Small intestine (tissue), 7 donors: ENCODE results near the gene SOAT2. TPM values are rescaled to one million over a fixed set of nuclear protein-coding genes. Genes with fewer than 3 reads are reported as not detected.
"Not testable (repeated sequence)": the region's sequence is repeated elsewhere in the genome, so short reads cannot be mapped to it uniquely, and the experiment has no call there.

Experiments
- DNase-seq, 2 donors: peaks; one replicate each; pipeline versions ENCODE4 v3.0.0 to v3.0.0-alpha.2; 2013
- FAIRE-seq: peaks from 2 replicates; lab custom pipeline; 2012; peaks lifted over from hg19 to GRCh38; lab: Jason Lieb, UNC
- H3K27ac ChIP-seq, 3 donors: one replicate each; pipeline ENCODE4 v1.5.1; 2013; ENCODE audit warnings: low read length in 2 of 3, mild to moderate bottlenecking in 2 of 3, control low read depth in 1 of 3, inconsistent platforms in 1 of 3, low read depth in 1 of 3, moderate library complexity in 1 of 3
- H3K27me3 ChIP-seq, 3 donors: one replicate each; pipeline ENCODE4 v1.6.1; 2013; ENCODE audit warnings: low read length in 3 of 3, inconsistent platforms in 1 of 3; ENCODE audit not compliant: control insufficient read depth in 3 of 3, insufficient read depth in 3 of 3
- H3K36me3 ChIP-seq, 3 donors: one replicate each; pipeline ENCODE4 v1.6.1; 2013; ENCODE audit warnings: low read length in 3 of 3, inconsistent platforms in 1 of 3, low read depth in 1 of 3, mild to moderate bottlenecking in 1 of 3, moderate library complexity in 1 of 3; ENCODE audit not compliant: control insufficient read depth in 3 of 3, insufficient read depth in 2 of 3
- H3K4me1 ChIP-seq, 3 donors: one replicate each; pipeline ENCODE4 v1.6.1; 2013; ENCODE audit warnings: low read length in 2 of 3, inconsistent platforms in 1 of 3, low read depth in 1 of 3, mild to moderate bottlenecking in 1 of 3, moderate library complexity in 1 of 3; ENCODE audit not compliant: control insufficient read depth in 3 of 3, insufficient read depth in 2 of 3
- H3K4me3 ChIP-seq, 3 donors: one replicate each; pipeline ENCODE4 v1.5.1; 2013; ENCODE audit warnings: low read length in 3 of 3, control low read depth in 1 of 3, inconsistent platforms in 1 of 3, low read depth in 1 of 3, mild to moderate bottlenecking in 1 of 3, moderate library complexity in 1 of 3
- H3K9me3 ChIP-seq, 2 donors: one replicate each; pipeline ENCODE4 v1.6.1; 2013; ENCODE audit warnings: low read depth in 1 of 2, low read length in 1 of 2; ENCODE audit not compliant: control insufficient read depth in 2 of 2, insufficient read depth in 1 of 2
- WGBS, 3 donors: extraction: QIAGEN DNeasy Blood & Tissue Kit; methylation state at CpG; one replicate each; pipeline ENCODE4 v1.1.7; 2013; 5-methylcytosine and 5-hydroxymethylcytosine counted together
- polyA plus RNA-seq, 4 donors: library from polyadenylated mRNA; stranded (reverse) in 3 of 4; unstranded in 1 of 4; fragments of 200-250 nt in 3 of 4; fragments of 120-200 nt in 1 of 4; gene quantifications; one replicate each; pipeline versions ENCODE4 v1.2.1 to v1.2.3, GENCODE V29; 2013
- donor health status: healthy with polysubstance abuse.
- donor health status: control.
- donor health status: control.
- donor health status: Bipolar disorder and iron deficiency.
- donor health status: healthy.

The SOAT2 gene
- polyA plus RNA-seq, 4 donors: 4.2 to 141 (median 85.7) TPM

- Histone ChIP-seq H3K4me1 (no peaks in the 10 kb centered on the region), H3K27ac (no peak overlapping the region), H3K4me3 (no peak overlapping the region), H3K9me3 (no peaks in the 10 kb centered on the region), H3K36me3 (peaks cover 0 to 4% (median 0%) of the 10 kb centered on the region in 3 donors), H3K27me3 (no peaks in the 10 kb centered on the region)
- FAIRE-seq (no peak), DNase-seq (no peak)
These were observed 49.1 kb downstream of the SOAT2 start for GRCh38 chr12:53152390-53152789.

- peak; percentile 80 to 83 for DNase-seq
- FAIRE-seq: no peak
- Histone ChIP-seq H3K36me3 (peaks cover 0 to 27% (median 0%) of the 10 kb centered on the region in 3 donors), H3K4me3 (no peak overlapping the region), H3K27ac (no peak overlapping the region), H3K9me3 (no peaks in the 10 kb centered on the region), H3K27me3 (no peaks in the 10 kb centered on the region), H3K4me1 (no peaks in the 10 kb centered on the region)
- WGBS, 3 donors: 8 to 17% (median 15%) methylated on average over 13 to 14 of the region's 14 CpGs
These were observed 56.0 kb downstream of the SOAT2 start for GRCh38 chr12:53159195-53159839.

GRCh38 chr12:53160000-53160399, 56.7 kb downstream of the SOAT2 start:
- Histone ChIP-seq H3K9me3 (no peaks in the 10 kb centered on the region), H3K27ac (no peak overlapping the region), H3K4me1 (no peaks in the 10 kb centered on the region), H3K36me3 (peaks cover 0 to 27% (median 0%) of the 10 kb centered on the region in 3 donors), H3K4me3 (no peak overlapping the region), H3K27me3 (no peaks in the 10 kb centered on the region)
- 84 to 88% (median 88%) methylated on average over 16 of the region's 16 CpGs for WGBS, 3 donors
- FAIRE-seq: no peak
- DNase-seq: no peak

DNA sequence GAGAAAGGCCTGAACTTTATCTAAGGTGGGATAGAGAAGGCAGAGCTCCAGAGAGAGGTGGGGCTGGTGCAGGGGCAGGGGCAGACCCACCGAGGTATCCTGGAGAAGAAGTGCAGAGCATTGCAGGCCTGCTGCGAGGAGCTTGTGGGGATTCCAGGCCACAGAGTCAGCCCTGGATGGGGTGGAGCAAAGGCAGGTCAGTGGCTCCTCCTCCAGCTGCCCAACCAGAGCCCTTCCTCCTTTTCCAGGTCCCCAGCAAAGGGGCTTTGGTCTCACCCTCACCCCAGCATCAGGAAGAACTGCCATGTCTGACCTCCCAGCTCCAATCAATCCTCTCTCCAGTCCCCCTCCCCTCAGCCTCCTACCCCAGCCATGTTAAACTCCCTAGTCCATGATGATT, 57.4 kb downstream of the SOAT2 start:
- H3K4me3 ChIP-seq: no peak overlapping the region
- no peaks in the 10 kb centered on the region for H3K4me1 ChIP-seq
- FAIRE-seq (no peak), DNase-seq (no peak)
- WGBS, 3 donors: 79 to 89% (median 85%) methylated on average over 2 of the region's 2 CpGs
- no peaks in the 10 kb centered on the region for H3K9me3 ChIP-seq
- H3K27ac ChIP-seq: no peak overlapping the region
- no peaks in the 10 kb centered on the region for H3K27me3 ChIP-seq
- peaks cover 0 to 27% (median 0%) of the 10 kb centered on the region in 3 donors for H3K36me3 ChIP-seq

GRCh38 chr12:53161119-53161911, 58.0 kb downstream of the SOAT2 start:
- no peaks in the 10 kb centered on the region for H3K4me1 ChIP-seq
- H3K36me3 ChIP-seq: peaks cover 0 to 27% (median 0%) of the 10 kb centered on the region in 3 donors
- H3K27ac ChIP-seq: no peak overlapping the region
- H3K4me3 ChIP-seq: no peak overlapping the region
- no peak for FAIRE-seq
- 71 to 89% (median 78%) methylated on average over 8 of the region's 8 CpGs for whole genome bisulfite sequencing, 3 donors
- DNase-seq: no peak
- no peaks in the 10 kb centered on the region for H3K9me3 ChIP-seq
- H3K27me3 ChIP-seq: no peaks in the 10 kb centered on the region

GRCh38 chr12:53163008-53163407, 59.7 kb downstream of the SOAT2 start:
- DNase-seq, H3K9me3 ChIP-seq, FAIRE-seq, H3K4me3 ChIP-seq, H3K27ac ChIP-seq, H3K4me1 ChIP-seq, H3K27me3 ChIP-seq: not testable (repeated sequence)
- WGBS, 3 donors: 92 to 100% (median 100%) methylated on average over 2 of the region's 2 CpGs
- H3K36me3 ChIP-seq: peaks cover 0 to 22% (median 0%) of the 10 kb centered on the region in 3 donors

GRCh38 chr12:53166837-53167236, 63.6 kb downstream of the SOAT2 start:
- Histone ChIP-seq H3K36me3 (peaks cover 0 to 24% (median 0%) of the 10 kb centered on the region in 3 donors), H3K27me3 (no peaks in the 10 kb centered on the region), H3K27ac (no peak overlapping the region), H3K9me3 (no peaks in the 10 kb centered on the region), H3K4me3 (no peak overlapping the region), H3K4me1 (no peaks in the 10 kb centered on the region)
- no peak for FAIRE-seq
- DNase-seq: no peak

DNA sequence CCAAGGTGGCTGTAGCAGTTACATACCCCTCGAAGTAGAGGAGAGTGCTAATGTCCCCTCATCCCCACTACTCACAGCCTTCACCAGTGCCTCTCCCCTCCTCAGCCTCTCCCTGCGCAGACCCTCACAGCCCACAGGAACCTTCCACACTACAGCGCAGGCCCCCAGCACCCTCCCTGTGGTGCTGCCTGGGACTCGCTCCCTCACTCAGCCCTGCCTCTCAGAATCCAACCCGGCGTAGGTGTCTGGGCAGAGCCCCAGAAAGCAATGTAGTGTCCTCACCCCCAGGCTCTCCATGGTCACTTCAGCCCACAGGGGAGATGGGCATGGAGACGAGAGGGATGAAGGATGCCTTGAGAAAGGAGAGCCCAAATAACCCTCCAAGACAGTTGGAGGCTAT, 66.4 kb downstream of the SOAT2 start:
- H3K27ac ChIP-seq: no peak overlapping the region
- no peaks in the 10 kb centered on the region for H3K27me3 ChIP-seq
- FAIRE-seq (no peak), DNase-seq (no peak)
- H3K4me3 ChIP-seq: no peak overlapping the region
- H3K9me3 ChIP-seq: no peaks in the 10 kb centered on the region
- H3K36me3 ChIP-seq: peaks cover 0 to 37% (median 0%) of the 10 kb centered on the region in 3 donors
- 96 to 97% (median 97%) methylated on average over 7 of the region's 7 CpGs for WGBS, 3 donors
- peaks cover 0 to 3% (median 0%) of the 10 kb centered on the region in 3 donors for H3K4me1 ChIP-seq
